Gastroesophageal sphincter (tissue), 3 donors: ENCODE results near the gene SPSB3.

Experiments
- EP300 ChIP-seq: sonication (generic); formaldehyde crosslinking; IDR thresholded peaks from one replicate; pipeline ENCODE4 v1.6.1; 2017; ENCODE audit warnings: antibody characterized with exemption, mild to moderate bottlenecking
- POLR2A ChIP-seq, 2 donors: fragments of 450-650 bp; IDR thresholded peaks; one replicate each; pipeline ENCODE4 v1.6.1; 2017; ENCODE audit warnings: antibody characterized with exemption in 2 of 2, mild to moderate bottlenecking in 2 of 2, moderate library complexity in 1 of 2
- POLR2AphosphoS5 ChIP-seq: sonication (generic); formaldehyde crosslinking; IDR thresholded peaks from one replicate; pipeline ENCODE4 v1.6.1; 2017; ENCODE audit warnings: antibody characterized with exemption
- TF ChIP-seq, protein P1 (sequence below), 4 experiments: fragments of 200-600 bp in 2 of 4; fragments of 450-650 bp in 2 of 4; sonication (generic) in 1 of 4; IDR thresholded peaks; one replicate each; pipeline ENCODE4 v1.5.1; 2017 to 2019; ENCODE audit warnings: antibody characterized with exemption in 4 of 4, mild to moderate bottlenecking in 2 of 4, moderate library complexity in 2 of 4

- TF ChIP-seq, protein P1, sequence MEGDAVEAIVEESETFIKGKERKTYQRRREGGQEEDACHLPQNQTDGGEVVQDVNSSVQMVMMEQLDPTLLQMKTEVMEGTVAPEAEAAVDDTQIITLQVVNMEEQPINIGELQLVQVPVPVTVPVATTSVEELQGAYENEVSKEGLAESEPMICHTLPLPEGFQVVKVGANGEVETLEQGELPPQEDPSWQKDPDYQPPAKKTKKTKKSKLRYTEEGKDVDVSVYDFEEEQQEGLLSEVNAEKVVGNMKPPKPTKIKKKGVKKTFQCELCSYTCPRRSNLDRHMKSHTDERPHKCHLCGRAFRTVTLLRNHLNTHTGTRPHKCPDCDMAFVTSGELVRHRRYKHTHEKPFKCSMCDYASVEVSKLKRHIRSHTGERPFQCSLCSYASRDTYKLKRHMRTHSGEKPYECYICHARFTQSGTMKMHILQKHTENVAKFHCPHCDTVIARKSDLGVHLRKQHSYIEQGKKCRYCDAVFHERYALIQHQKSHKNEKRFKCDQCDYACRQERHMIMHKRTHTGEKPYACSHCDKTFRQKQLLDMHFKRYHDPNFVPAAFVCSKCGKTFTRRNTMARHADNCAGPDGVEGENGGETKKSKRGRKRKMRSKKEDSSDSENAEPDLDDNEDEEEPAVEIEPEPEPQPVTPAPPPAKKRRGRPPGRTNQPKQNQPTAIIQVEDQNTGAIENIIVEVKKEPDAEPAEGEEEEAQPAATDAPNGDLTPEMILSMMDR (IDR thresholded peaks at IDR 0.05), result no peak
- no peak for TF ChIP-seq POLR2A (IDR thresholded peaks at IDR 0.05)
- TF ChIP-seq POLR2AphosphoS5, result no peak
- no peak for TF ChIP-seq EP300
These were observed 8.0 kb downstream of the SPSB3 start for GRCh38 chr16:1774448-1774780.
